Neural progenitor cell (in vitro differentiated cells): Measurements from ENCODE around the gene OPCML.

Source experiments
- EZH2 ChIP-seq: fragments of 200-600 bp; sonication (generic); IDR thresholded peaks from 2 replicates; pipeline ENCODE4 v1.6.1; 2017; ENCODE audit warnings: antibody characterized with exemption, mild to moderate bottlenecking, moderate library complexity
- TF ChIP-seq, protein P1 (sequence below): fragments of 200-600 bp; sonication (generic); IDR thresholded peaks from 2 replicates; pipeline ENCODE4 v1.5.1; 2017; ENCODE audit warnings: antibody characterized with exemption, mild to moderate bottlenecking

- TF ChIP-seq, protein P1, sequence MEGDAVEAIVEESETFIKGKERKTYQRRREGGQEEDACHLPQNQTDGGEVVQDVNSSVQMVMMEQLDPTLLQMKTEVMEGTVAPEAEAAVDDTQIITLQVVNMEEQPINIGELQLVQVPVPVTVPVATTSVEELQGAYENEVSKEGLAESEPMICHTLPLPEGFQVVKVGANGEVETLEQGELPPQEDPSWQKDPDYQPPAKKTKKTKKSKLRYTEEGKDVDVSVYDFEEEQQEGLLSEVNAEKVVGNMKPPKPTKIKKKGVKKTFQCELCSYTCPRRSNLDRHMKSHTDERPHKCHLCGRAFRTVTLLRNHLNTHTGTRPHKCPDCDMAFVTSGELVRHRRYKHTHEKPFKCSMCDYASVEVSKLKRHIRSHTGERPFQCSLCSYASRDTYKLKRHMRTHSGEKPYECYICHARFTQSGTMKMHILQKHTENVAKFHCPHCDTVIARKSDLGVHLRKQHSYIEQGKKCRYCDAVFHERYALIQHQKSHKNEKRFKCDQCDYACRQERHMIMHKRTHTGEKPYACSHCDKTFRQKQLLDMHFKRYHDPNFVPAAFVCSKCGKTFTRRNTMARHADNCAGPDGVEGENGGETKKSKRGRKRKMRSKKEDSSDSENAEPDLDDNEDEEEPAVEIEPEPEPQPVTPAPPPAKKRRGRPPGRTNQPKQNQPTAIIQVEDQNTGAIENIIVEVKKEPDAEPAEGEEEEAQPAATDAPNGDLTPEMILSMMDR, result no peak
- TF ChIP-seq EZH2, result no peak
Measured at GRCh38 chr11:132424433-132424832, 1107.9 kb downstream of the OPCML start.
